ENCODE results near the gene ZBTB47. TPM values are rescaled to one million over a fixed set of nuclear protein-coding genes. Genes with fewer than 3 reads are reported as not detected.

ZBTB47 gene
- polyA plus RNA-seq, 3 donors, result 10.5 to 82.4 (median 28.1) TPM

DNA sequence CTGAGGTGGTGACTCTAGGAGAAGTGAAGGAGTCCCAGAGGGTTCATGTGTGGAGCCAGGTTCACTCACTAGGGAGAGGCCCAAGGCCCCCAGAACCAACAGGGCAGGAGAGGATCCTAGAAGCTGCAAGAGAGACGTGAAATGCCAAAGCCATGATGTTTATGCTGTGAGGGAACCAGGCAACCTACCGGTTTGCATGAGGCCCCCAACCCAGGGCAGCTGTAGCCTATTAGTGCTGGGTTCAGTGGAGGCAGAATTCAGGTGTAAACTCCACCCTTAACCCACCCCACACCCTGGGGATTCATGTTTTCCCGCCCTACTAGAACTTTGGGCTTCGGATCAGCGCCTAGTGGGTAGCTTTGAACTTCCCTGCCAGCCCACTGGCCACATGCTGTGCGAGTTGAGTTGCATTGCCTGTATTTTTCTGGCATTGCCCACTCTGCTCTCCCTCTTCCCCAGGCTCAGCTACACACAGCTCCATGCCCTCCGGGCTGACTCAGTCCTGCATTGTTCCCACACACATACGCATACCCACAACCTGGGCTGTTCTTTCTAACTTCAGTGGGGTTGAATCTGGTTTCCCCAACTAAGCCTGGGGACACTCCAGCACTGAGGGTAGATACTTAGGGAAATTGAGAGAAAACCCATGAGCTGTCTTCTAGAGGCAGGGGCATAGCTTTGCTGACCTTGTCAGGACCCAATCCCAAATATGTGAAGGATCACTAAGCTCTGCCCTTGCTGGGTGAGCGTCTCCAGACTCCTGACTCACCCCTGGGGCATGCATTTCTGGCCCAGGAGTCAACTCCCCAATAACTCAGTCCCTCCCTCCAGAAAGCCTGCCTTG, 2.0 kb upstream of the ZBTB47 start:
- H3K27ac ChIP-seq (ENCODE audit: low read depth, low read length), result no peak overlapping the region
- 86 to 88% (median 86%) methylated on average over 9 of the region's 9 CpGs for WGBS, 3 donors

- H3K27ac ChIP-seq (ENCODE audit: low read depth, low read length), result no peak overlapping the region
- 21 to 78% (median 50%) methylated on average over 1 of the region's 1 CpG for WGBS, 3 donors
These were observed 1.3 kb upstream of the ZBTB47 start for GRCh38 chr3:42652251-42652610.

- H3K27ac ChIP-seq (ENCODE audit: low read depth, low read length), result no peak overlapping the region
- WGBS, 3 donors, result 22 to 32% (median 22%) methylated on average over 7 of the region's 7 CpGs
These were observed 740 bp upstream of the ZBTB47 start for GRCh38 chr3:42652611-42653302.

DNA sequence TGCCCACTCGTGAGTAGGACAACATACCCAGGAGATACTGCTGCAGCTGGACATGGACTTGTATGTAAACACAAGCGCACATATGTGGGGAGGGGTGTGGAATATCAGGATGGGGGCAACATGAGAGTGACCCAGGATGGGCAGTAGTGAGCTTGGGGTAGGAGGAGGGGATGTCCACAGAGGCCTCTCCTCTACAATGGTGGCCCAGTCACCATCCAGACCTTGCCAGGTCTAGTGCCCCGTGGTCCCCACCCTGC, 266 bp upstream of the ZBTB47 start:
- 23 to 33% (median 32%) methylated on average over 3 of the region's 3 CpGs for WGBS, 3 donors
- peak overlapping the region; percentile 64 for H3K27ac ChIP-seq (ENCODE audit: low read depth, low read length)

- peak overlapping the region; percentile 64 for H3K27ac ChIP-seq (ENCODE audit: low read depth, low read length)
- WGBS, 3 donors, result 1% methylated on average over 59 to 94 of the region's 94 CpGs
These were observed 1.1 kb downstream of the ZBTB47 start for GRCh38 chr3:42654331-42655201.

DNA sequence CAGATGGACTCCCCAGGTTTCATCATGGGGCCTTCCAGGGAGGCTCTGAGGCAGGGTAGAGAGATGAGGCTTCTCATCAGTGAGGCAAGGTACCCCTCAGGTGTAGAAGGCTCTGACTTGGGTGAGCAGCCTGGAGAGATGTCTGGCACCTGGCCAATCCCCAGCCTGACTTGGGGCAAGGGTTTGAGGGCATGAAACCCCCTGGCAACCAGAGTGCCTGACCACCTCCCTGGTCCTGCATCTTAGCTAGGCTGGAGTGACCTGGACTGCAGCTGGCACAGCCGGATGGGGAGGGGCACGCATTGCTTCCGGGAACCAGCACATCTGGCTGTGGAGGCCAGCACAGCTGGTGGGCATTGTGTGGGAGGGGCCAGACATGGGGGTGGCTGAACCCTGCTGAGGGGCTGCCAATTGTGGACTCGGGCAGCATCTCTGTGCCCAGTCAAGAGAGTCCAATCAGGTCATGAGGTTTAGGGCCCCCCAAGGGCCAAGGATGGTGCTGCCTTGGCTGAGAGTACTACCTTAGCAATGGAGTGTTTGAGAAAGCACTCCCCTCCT, 1.9 kb downstream of the ZBTB47 start:
- WGBS, 3 donors, result 32 to 67% (median 67%) methylated on average over 4 of the region's 4 CpGs
- H3K27ac ChIP-seq (ENCODE audit: low read depth, low read length), result no peak overlapping the region

DNA sequence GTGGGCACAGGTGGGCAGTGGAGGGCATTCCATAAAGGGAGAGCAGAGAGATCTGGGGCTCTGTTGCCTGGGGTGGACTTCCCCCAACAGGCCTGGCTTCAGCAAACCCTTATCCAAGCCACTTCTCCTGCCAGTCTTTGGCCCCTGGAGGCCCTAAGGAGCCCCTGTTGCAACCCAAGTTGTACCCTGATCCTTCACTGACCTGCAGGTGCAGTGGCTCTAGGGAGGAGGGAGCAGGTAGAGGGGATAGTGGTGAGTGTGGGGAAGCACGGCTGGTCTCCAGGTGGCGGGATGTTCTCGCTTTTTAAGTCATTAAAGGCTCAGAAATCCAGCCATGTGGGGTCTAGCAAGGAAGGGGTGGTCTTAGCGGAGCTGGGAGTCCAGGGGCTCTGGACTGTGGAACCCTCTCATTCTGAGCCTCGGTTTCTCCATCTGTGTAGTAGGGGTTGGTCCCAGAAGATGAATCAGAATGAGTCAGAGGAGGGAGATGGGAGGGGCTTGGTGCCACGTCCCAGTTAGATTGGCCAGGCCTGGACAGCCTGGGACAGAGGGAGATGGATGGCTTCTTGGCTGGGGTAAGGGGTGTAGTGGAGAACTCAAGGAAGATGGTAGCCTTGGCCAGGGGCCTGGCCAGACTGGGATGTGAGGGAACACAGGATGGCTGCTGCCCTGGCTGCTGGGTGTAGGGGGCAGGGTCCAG, 2.6 kb downstream of the ZBTB47 start:
- 79 to 87% (median 82%) methylated on average over 6 of the region's 6 CpGs for WGBS, 3 donors
- H3K27ac ChIP-seq (ENCODE audit: low read depth, low read length), result no peak overlapping the region

DNA sequence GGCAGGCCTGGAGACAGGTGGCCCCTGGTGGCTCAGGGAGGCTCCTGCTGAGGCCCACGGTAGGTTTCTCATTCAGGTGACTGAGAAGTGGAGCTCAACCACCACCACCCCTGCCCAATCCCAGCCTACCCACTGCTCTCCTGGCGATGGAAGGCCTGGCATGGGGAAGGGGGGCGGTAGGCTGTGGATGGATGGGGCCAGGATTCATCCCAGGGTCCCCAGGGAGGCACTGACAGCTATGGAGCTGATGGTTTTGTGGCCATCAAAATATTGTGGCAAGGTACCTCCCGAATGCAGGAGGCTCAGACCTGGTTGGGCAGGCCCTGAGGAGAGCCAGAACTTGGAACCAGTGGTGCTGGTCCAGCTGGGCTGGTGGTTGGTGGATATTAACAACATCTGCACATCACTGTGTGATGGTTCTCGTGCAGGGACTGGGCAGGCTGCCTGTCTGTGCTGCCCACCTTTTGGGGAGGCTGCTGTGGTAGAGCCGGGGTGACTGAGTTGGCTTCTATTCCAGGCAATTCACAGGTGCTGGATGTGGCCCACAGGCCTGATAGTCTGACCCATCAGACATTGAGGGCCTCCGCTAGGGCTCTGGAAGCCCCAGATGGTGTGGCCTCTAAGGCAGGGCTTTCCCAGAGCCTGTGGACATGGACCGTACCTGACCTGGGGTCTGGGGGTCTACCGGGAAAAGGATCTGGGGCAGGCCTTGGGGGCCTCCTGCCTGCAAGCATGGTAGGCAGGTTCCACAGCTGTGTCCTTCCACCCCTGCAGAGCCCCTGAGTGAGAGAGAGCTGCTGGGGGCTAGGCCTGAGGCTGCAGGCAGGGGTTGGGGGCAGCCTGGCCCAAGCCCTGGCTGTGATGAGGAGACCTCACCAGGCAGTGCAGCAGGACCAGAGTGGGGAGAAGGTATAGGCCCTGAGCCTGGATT, 3.4 kb downstream of the ZBTB47 start:
- 87 to 94% (median 91%) methylated on average over 9 of the region's 9 CpGs for WGBS, 3 donors
- no peak overlapping the region for H3K27ac ChIP-seq (ENCODE audit: low read depth, low read length)

GRCh38 chr3:42657675-42658074, 4.2 kb downstream of the ZBTB47 start:
- WGBS, 3 donors, result 78 to 88% (median 82%) methylated on average over 4 of the region's 4 CpGs

GRCh38 chr3:42658091-42658770, 4.7 kb downstream of the ZBTB47 start:
- no peak overlapping the region for H3K27ac ChIP-seq (ENCODE audit: low read depth, low read length)
- 88 to 92% (median 91%) methylated on average over 34 of the region's 34 CpGs for WGBS, 3 donors

More at GRCh38 chr3:42657675-42658074, 4.2 kb downstream of the ZBTB47 start:
- H3K27ac ChIP-seq (ENCODE audit: low read depth, low read length), result no peak overlapping the region

DNA sequence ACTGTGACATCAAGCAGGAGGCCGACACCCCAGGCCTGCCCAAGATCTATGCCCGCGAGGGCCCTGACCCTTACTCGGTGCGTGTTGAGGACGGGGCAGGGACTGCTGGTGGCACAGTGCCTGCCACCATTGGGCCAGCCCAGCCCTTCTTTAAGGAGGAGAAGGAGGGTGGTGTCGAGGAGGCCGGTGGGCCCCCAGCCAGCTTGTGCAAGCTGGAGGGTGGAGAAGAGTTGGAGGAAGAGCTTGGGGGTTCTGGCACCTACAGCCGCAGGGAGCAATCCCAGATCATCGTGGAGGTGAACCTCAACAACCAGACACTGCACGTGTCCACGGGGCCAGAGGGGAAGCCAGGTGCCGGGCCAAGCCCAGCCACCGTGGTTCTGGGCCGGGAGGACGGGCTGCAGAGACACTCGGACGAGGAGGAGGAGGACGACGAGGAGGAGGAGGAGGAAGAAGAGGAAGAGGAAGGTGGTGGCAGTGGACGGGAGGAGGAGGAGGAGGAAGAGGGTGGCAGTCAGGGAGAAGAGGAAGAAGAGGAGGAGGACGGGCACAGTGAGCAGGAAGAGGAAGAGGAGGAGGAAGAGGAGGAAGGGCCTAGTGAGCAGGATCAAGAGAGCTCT, 5.4 kb downstream of the ZBTB47 start:
- 59 to 81% (median 68%) methylated on average over 22 of the region's 22 CpGs for WGBS, 3 donors
- no peak overlapping the region for H3K27ac ChIP-seq (ENCODE audit: low read depth, low read length)

GRCh38 chr3:42659451-42660130, 6.1 kb downstream of the ZBTB47 start:
- WGBS, 3 donors, result 82 to 88% (median 83%) methylated on average over 19 to 25 of the region's 25 CpGs
- H3K27ac ChIP-seq (ENCODE audit: low read depth, low read length), result no peak overlapping the region

DNA sequence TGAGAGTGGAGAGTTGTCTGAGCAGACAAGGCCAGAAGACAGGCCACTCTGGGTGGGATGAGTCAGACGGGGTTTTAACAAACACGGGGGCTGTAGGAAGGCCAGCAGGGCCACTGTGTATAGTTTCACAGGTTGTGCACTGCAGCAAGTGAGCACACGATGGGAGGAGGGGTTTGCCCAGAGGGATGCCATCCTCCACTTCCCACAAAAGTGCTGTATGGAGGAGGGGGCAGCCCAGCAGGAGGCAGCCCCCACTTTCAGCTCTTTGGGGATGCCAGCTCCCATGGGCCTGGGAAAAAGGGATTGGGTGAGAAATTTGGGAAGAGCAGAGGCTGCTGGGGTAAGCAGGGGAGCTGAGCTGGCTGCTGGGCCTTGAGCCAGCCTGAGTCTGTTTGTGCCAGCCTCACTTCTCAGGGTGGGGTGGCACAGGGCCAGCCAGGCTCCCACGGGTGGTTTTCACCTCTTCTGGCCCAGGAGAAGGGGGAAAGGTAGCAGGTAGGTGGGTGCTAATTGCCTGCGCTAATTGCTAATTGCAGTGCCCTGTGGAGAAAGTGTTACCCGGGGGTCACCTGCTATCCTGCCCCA, 6.7 kb downstream of the ZBTB47 start:
- WGBS, 3 donors, result 54 to 64% (median 60%) methylated on average over 6 of the region's 6 CpGs
- H3K27ac ChIP-seq (ENCODE audit: low read depth, low read length), result no peak overlapping the region

DNA sequence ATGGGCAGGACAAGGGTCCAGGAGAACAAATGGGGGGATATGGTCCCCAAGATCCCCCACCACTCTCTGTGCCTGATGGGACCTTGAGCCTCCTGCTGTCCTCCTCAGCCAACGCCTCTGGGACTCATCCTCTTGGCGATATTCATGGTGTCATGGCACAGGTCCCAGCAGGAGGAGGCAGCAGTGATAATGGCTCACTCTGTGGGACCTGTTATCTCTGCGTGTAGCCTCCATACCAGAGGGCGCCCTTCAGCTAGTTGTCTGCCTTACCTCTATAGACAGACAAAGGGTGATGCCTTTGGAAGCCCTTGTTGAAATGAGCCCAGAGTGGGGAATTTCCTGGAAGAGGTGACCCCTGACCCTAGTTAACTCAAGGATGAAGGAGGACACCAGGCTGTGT, 7.4 kb downstream of the ZBTB47 start:
- H3K27ac ChIP-seq (ENCODE audit: low read depth, low read length), result no peak overlapping the region
- 72 to 78% (median 74%) methylated on average over 4 of the region's 4 CpGs for WGBS, 3 donors

GRCh38 chr3:42661593-42662022, 8.1 kb downstream of the ZBTB47 start:
- WGBS, 3 donors, result 91 to 95% (median 94%) methylated on average over 5 of the region's 5 CpGs
- no peak overlapping the region for H3K27ac ChIP-seq (ENCODE audit: low read depth, low read length)

All from adipose tissue (tissue), 3 donors.